ENCODE results near the gene TFCP2L1.

DNA sequence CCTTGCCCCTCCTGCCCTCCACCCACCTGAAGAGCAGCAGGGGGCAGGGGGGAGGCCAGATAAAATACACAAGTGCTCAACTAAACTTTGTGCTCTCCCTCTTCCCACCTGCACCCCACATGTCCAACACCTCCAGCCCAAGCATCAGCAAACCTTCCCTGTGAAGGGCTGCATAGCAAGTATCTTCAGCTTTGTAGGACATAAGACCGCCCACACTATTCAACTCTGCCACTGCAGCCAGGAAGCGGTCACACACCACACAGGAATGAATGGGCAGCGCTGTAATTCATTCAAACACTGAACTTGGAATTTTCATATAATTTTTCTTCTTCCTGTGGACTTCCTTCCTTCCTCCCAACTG lies 27.5 kb downstream of the TFCP2L1 start:
- TF ChIP-seq MAFK (IDR thresholded peaks at IDR 0.05; ENCODE audit: low read depth, low read length) (no peak), POLR2A (IDR thresholded peaks at IDR 0.05; ENCODE audit: low read depth, low read length) (no peak), CEBPB (IDR thresholded peaks at IDR 0.05; ENCODE audit: low read depth, low read length) (no peak), RAD21 (IDR thresholded peaks at IDR 0.05; ENCODE audit: low read length) (no peak), MXI1 (IDR thresholded peaks at IDR 0.05; ENCODE audit: borderline replicate concordance, low read depth, low read length) (no peak), RCOR1 (IDR thresholded peaks at IDR 0.05; ENCODE audit: insufficient replicate concordance, low read length) (no peak), RFX5 (IDR thresholded peaks at IDR 0.05; ENCODE audit: low read depth, low read length) (no peak), MAZ (IDR thresholded peaks at IDR 0.05; ENCODE audit: borderline replicate concordance, low read depth, low read length) (no peak), NFE2L2 (IDR thresholded peaks at IDR 0.05; ENCODE audit: low read depth, low read length) (no peak), SMC3 (IDR thresholded peaks at IDR 0.05; ENCODE audit: low read depth, low read length) (no peak)
- TF ChIP-seq, protein P1, sequence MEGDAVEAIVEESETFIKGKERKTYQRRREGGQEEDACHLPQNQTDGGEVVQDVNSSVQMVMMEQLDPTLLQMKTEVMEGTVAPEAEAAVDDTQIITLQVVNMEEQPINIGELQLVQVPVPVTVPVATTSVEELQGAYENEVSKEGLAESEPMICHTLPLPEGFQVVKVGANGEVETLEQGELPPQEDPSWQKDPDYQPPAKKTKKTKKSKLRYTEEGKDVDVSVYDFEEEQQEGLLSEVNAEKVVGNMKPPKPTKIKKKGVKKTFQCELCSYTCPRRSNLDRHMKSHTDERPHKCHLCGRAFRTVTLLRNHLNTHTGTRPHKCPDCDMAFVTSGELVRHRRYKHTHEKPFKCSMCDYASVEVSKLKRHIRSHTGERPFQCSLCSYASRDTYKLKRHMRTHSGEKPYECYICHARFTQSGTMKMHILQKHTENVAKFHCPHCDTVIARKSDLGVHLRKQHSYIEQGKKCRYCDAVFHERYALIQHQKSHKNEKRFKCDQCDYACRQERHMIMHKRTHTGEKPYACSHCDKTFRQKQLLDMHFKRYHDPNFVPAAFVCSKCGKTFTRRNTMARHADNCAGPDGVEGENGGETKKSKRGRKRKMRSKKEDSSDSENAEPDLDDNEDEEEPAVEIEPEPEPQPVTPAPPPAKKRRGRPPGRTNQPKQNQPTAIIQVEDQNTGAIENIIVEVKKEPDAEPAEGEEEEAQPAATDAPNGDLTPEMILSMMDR (conservative IDR thresholded peaks at IDR 0.05; ENCODE audit: low read depth, low read length) = no peak
- TF ChIP-seq, protein P2, sequence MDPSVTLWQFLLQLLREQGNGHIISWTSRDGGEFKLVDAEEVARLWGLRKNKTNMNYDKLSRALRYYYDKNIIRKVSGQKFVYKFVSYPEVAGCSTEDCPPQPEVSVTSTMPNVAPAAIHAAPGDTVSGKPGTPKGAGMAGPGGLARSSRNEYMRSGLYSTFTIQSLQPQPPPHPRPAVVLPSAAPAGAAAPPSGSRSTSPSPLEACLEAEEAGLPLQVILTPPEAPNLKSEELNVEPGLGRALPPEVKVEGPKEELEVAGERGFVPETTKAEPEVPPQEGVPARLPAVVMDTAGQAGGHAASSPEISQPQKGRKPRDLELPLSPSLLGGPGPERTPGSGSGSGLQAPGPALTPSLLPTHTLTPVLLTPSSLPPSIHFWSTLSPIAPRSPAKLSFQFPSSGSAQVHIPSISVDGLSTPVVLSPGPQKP (IDR thresholded peaks at IDR 0.05; ENCODE audit: borderline replicate concordance, low read depth, low read length) = no peak
- TF ChIP-seq, protein P3, sequence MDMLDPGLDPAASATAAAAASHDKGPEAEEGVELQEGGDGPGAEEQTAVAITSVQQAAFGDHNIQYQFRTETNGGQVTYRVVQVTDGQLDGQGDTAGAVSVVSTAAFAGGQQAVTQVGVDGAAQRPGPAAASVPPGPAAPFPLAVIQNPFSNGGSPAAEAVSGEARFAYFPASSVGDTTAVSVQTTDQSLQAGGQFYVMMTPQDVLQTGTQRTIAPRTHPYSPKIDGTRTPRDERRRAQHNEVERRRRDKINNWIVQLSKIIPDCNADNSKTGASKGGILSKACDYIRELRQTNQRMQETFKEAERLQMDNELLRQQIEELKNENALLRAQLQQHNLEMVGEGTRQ (IDR thresholded peaks at IDR 0.05; ENCODE audit: low read depth, low read length) = no peak
